Measurements from ENCODE around the gene PCDH9. TPM values are rescaled to one million over a fixed set of nuclear protein-coding genes. Genes with fewer than 3 reads are reported as not detected.

PCDH9 gene
- total and polyA plus RNA-seq, 7 experiments from 2014 or later: 0.08 to 1.3 (median 0.21) TPM

DNA sequence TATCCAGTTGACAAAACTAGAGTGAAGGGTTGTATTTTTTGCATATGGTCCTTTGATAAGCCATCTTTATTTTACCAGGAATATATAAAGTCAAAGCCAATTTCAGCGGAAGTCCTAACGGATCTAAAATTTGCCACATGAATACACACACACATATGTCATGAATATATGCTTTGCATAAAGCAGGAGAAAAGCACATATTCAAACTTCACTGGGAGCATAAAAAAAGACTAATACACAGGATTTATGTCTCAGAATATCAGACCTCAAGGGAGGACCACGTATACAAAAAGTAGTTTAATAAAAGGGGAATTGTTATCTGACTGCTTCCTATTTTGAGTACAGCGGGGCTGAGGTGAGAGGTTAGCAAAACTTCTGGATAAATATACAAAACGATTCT lies 308.7 kb downstream of the PCDH9 start:
- DNase-seq (no peak), ATAC-seq (no peak)
- no peaks in the 10 kb centered on the region for H3K27me3 ChIP-seq (ENCODE audit: control insufficient read depth in 2 of 2, insufficient read depth in 2 of 2, low read length in 2 of 2)
- POLR2A ChIA-PET: no interaction called here
- H3K9me3 ChIP-seq (ENCODE audit: control insufficient read depth in 2 of 3, low read length in 3 of 3): no peaks in the 10 kb centered on the region
- Mint-ChIP-seq H3K4me1 (peaks cover 0 to 5% (median 0%) of the 10 kb centered on the region in 7 donors), H3K4me3 (no peak overlapping the region), H3K27me3 (no peaks in the 10 kb centered on the region), H3K27ac (peak overlapping the region in 1 of 9 donors; percentile 7), H3K9me3 (peaks cover 0 to 8% (median 0%) of the 10 kb centered on the region in 11 donors), H3K36me3 (no peaks in the 10 kb centered on the region)
- intact Hi-C loops (cut with micrococcal nuclease): no loop called here
- H3K4me1 ChIP-seq (ENCODE audit: control insufficient read depth in 2 of 2, insufficient read depth in 2 of 2, low read length in 2 of 2): no peaks in the 10 kb centered on the region
- H3K27ac ChIP-seq (ENCODE audit: low read depth, low read length): no peak overlapping the region
- H3K4me3 ChIP-seq (ENCODE audit: low read length): no peak overlapping the region
- CTCF ChIA-PET: no interaction called here
- H3K36me3 ChIP-seq (ENCODE audit: control insufficient read depth in 2 of 3, insufficient read depth in 3 of 3, low read length in 3 of 3): no peaks in the 10 kb centered on the region

DNA sequence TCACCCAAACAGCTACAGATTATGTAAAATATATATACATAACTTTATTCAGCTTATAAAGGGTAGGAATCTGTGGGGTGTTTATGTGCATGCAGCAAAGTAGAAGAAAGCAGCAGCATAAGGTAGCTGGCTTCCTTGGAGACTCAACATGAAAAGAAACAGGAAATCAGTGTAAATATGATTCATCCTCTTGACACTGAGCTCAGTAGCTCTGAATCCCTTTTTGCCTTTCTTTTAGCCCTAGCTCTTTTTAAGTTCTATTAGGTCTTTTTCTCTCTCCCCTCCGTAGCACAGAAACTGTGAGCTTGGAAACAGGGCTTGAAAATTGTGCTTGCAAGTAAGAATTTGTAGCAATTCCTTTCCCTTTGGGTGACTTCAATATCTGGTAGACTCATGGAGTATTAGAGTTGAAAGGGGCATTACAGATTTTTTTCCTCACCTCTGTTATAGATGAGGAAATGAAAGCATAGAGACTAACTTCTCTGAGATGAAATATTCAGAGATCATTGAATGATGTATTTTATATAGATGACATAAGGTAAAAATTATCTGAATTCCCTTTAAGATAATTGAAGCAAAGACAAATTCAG lies 314.4 kb downstream of the PCDH9 start:
- DNase-seq (peak in 4 of 9 donors; percentile 0 to 28 (median 9)), ATAC-seq (no peak)
- Histone ChIP-seq H3K27me3 (ENCODE audit: control insufficient read depth in 2 of 2, insufficient read depth in 2 of 2, low read length in 2 of 2) (no peaks in the 10 kb centered on the region), H3K27ac (ENCODE audit: low read depth, low read length) (no peak overlapping the region), H3K4me3 (ENCODE audit: low read length) (no peak overlapping the region), H3K36me3 (ENCODE audit: control insufficient read depth in 2 of 3, insufficient read depth in 3 of 3, low read length in 3 of 3) (no peaks in the 10 kb centered on the region), H3K9me3 (ENCODE audit: control insufficient read depth in 2 of 3, low read length in 3 of 3) (no peaks in the 10 kb centered on the region), H3K4me1 (ENCODE audit: control insufficient read depth in 2 of 2, insufficient read depth in 2 of 2, low read length in 2 of 2) (no peaks in the 10 kb centered on the region)
- intact Hi-C loops (cut with micrococcal nuclease): no loop called here
- H3K27me3 Mint-ChIP-seq: no peaks in the 10 kb centered on the region
- H3K27ac Mint-ChIP-seq: peak overlapping the region in 4 of 9 donors; percentile 19 to 53 (median 25)
- H3K4me1 Mint-ChIP-seq: peaks cover 0 to 32% (median 23%) of the 10 kb centered on the region in 7 donors
- CTCF ChIA-PET: interaction anchor here (0.5 kb wide), 1 partner anchor 13 kb away, joined by 4 read pairs; no protein-coding TSS in a partner anchor
- H3K4me3 Mint-ChIP-seq: peak overlapping the region in 7 of 10 donors; percentile 5 to 63 (median 43)
- H3K9me3 Mint-ChIP-seq: peaks cover 0 to 8% (median 0%) of the 10 kb centered on the region in 11 donors
- POLR2A ChIA-PET: no interaction called here
- H3K36me3 Mint-ChIP-seq: no peaks in the 10 kb centered on the region

DNA sequence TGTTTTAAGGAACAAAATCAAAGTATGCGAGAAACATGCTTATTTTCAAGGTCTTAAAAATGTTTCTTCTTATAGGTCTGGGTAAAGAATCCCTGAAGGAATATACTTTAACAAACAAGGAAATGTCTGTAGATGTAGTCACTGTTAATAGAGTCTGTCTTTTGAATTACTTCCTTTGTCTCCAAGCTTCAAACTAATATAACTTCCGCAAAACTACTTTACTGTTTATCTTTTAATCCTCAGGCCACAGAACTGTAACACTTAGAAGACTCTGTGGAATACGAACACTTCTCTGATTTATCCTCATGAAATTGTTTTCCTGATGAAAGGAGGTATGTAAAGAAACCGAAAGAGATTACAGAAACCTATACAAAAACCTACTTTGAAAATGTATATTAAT lies 316.0 kb downstream of the PCDH9 start:
- ChIA-PET POLR2A (no interaction called here), CTCF (no interaction called here)
- Histone ChIP-seq H3K36me3 (ENCODE audit: control insufficient read depth in 2 of 3, insufficient read depth in 3 of 3, low read length in 3 of 3) (no peaks in the 10 kb centered on the region), H3K27ac (ENCODE audit: low read depth, low read length) (no peak overlapping the region), H3K4me1 (ENCODE audit: control insufficient read depth in 2 of 2, insufficient read depth in 2 of 2, low read length in 2 of 2) (no peaks in the 10 kb centered on the region), H3K4me3 (ENCODE audit: low read length) (no peak overlapping the region), H3K27me3 (ENCODE audit: control insufficient read depth in 2 of 2, insufficient read depth in 2 of 2, low read length in 2 of 2) (no peaks in the 10 kb centered on the region), H3K9me3 (ENCODE audit: control insufficient read depth in 2 of 3, low read length in 3 of 3) (no peaks in the 10 kb centered on the region)
- no peaks in the 10 kb centered on the region for H3K36me3 Mint-ChIP-seq
- H3K9me3 Mint-ChIP-seq: peaks cover 0 to 6% (median 0%) of the 10 kb centered on the region in 11 donors
- H3K4me1 Mint-ChIP-seq: peaks cover 0 to 32% (median 23%) of the 10 kb centered on the region in 7 donors
- peak overlapping the region in 2 of 9 donors; percentile 32 to 69 for H3K27ac Mint-ChIP-seq
- DNase-seq (no peak), ATAC-seq (no peak)
- H3K4me3 Mint-ChIP-seq: peak overlapping the region in 2 of 10 donors; percentile 39 to 54
- H3K27me3 Mint-ChIP-seq: no peaks in the 10 kb centered on the region
- intact Hi-C loops (cut with micrococcal nuclease): no loop called here

DNA sequence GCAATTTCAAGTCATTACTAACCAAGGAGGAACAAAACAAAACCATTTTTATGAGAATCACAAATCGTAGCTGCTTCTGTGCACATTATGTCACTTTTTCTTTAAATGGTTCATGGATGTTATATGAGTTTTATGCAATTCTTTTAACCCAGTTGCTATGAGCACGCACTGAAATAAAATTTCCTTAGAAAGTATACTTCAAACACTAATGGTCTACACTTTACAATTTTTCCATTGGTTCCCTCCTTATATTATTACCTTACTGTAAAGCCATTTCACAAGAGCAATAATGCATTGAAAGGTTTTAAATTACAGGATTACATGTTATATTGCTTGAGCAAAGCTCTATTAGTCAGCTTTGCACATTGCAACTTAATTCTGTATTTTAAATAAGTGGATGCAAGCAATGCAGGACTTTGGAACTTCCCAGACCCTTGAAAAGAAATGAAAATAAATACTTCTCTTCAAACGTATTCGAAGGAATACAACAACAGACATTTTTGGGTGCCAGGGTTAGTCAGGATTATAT lies 318.7 kb downstream of the PCDH9 start:
- POLR2A ChIA-PET: no interaction called here

DNA sequence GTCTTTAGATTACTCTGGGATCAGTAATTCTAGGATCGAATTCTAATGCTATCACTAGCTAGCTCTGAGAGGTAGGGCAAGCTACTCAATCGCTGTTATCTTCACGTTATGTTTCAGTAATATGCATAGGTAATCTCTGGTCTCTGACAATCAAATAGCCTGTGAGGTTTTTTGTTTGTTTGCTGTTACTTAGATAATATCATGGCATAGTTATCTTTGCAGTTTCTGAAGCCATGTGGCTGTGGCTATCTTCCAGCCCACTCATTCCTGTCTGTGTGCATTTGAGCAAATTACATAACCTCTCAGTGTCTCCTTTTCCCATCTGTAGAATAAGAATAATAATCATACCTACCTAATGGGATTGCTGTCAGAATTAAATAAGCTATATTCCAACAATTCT lies 330.2 kb downstream of the PCDH9 start:
- intact Hi-C loops (cut with micrococcal nuclease): no loop called here
- H3K27ac Mint-ChIP-seq: no peak overlapping the region
- no peak for ATAC-seq
- H3K9me3 Mint-ChIP-seq: no peaks in the 10 kb centered on the region
- Histone ChIP-seq H3K4me1 (ENCODE audit: control insufficient read depth in 2 of 2, insufficient read depth in 2 of 2, low read length in 2 of 2) (no peaks in the 10 kb centered on the region), H3K27me3 (ENCODE audit: control insufficient read depth in 2 of 2, insufficient read depth in 2 of 2, low read length in 2 of 2) (no peaks in the 10 kb centered on the region), H3K4me3 (ENCODE audit: low read length) (no peak overlapping the region), H3K9me3 (ENCODE audit: control insufficient read depth in 2 of 3, low read length in 3 of 3) (no peaks in the 10 kb centered on the region), H3K27ac (ENCODE audit: low read depth, low read length) (no peak overlapping the region), H3K36me3 (ENCODE audit: control insufficient read depth in 2 of 3, insufficient read depth in 3 of 3, low read length in 3 of 3) (no peaks in the 10 kb centered on the region)
- no peaks in the 10 kb centered on the region for H3K36me3 Mint-ChIP-seq
- CTCF ChIA-PET: no interaction called here
- no peak overlapping the region for H3K4me3 Mint-ChIP-seq
- POLR2A ChIA-PET: no interaction called here
- no peaks in the 10 kb centered on the region for H3K27me3 Mint-ChIP-seq
- no peak for DNase-seq
- H3K4me1 Mint-ChIP-seq: peaks cover 0 to 2% (median 0%) of the 10 kb centered on the region in 7 donors

More for the DNA sequence above, 318.7 kb downstream of the PCDH9 start:
- Mint-ChIP-seq H3K4me3 (no peak overlapping the region), H3K36me3 (no peaks in the 10 kb centered on the region), H3K27ac (no peak overlapping the region), H3K27me3 (no peaks in the 10 kb centered on the region), H3K4me1 (peaks cover 0 to 31% (median 18%) of the 10 kb centered on the region in 7 donors), H3K9me3 (peaks cover 0 to 6% (median 0%) of the 10 kb centered on the region in 11 donors)
- Histone ChIP-seq H3K4me3 (ENCODE audit: low read length) (no peak overlapping the region), H3K9me3 (ENCODE audit: control insufficient read depth in 2 of 3, low read length in 3 of 3) (no peaks in the 10 kb centered on the region), H3K27me3 (ENCODE audit: control insufficient read depth in 2 of 2, insufficient read depth in 2 of 2, low read length in 2 of 2) (no peaks in the 10 kb centered on the region), H3K27ac (ENCODE audit: low read depth, low read length) (no peak overlapping the region), H3K4me1 (ENCODE audit: control insufficient read depth in 2 of 2, insufficient read depth in 2 of 2, low read length in 2 of 2) (no peaks in the 10 kb centered on the region), H3K36me3 (ENCODE audit: control insufficient read depth in 2 of 3, insufficient read depth in 3 of 3, low read length in 3 of 3) (no peaks in the 10 kb centered on the region)
- ATAC-seq: no peak
- no peak for DNase-seq
- intact Hi-C loops (cut with micrococcal nuclease): no loop called here
- CTCF ChIA-PET: no interaction called here

DNA sequence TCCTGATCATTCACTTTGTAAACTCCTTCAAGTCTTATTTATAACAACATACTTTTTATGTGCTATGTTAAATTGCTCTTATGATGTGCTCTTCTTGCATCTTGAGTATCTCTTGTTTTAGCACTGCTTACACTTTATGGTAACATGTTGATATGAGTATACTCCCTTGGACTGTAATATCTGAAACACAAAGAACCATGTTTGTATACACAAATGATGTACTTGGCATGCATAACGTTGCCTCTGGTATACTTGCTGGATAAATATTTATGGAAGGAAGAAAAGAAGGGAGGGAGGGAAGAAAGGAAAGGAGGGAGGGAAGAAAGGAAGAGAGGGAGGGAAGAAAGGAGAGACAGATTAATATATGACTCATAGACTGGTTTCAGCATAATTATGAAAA lies 333.2 kb downstream of the PCDH9 start:
- Histone ChIP-seq H3K27me3 (ENCODE audit: control insufficient read depth in 2 of 2, insufficient read depth in 2 of 2, low read length in 2 of 2) (no peaks in the 10 kb centered on the region), H3K4me1 (ENCODE audit: control insufficient read depth in 2 of 2, insufficient read depth in 2 of 2, low read length in 2 of 2) (no peaks in the 10 kb centered on the region), H3K4me3 (ENCODE audit: low read length) (no peak overlapping the region), H3K27ac (ENCODE audit: low read depth, low read length) (no peak overlapping the region), H3K36me3 (ENCODE audit: control insufficient read depth in 2 of 3, insufficient read depth in 3 of 3, low read length in 3 of 3) (no peaks in the 10 kb centered on the region), H3K9me3 (ENCODE audit: control insufficient read depth in 2 of 3, low read length in 3 of 3) (no peaks in the 10 kb centered on the region)
- ChIA-PET POLR2A (no interaction called here), CTCF (no interaction called here)
- Mint-ChIP-seq H3K4me3 (no peak overlapping the region), H3K27ac (no peak overlapping the region), H3K9me3 (no peaks in the 10 kb centered on the region), H3K27me3 (no peaks in the 10 kb centered on the region), H3K36me3 (no peaks in the 10 kb centered on the region), H3K4me1 (no peaks in the 10 kb centered on the region)
- ATAC-seq (no peak), DNase-seq (no peak)
- intact Hi-C loops (cut with micrococcal nuclease): no loop called here

DNA sequence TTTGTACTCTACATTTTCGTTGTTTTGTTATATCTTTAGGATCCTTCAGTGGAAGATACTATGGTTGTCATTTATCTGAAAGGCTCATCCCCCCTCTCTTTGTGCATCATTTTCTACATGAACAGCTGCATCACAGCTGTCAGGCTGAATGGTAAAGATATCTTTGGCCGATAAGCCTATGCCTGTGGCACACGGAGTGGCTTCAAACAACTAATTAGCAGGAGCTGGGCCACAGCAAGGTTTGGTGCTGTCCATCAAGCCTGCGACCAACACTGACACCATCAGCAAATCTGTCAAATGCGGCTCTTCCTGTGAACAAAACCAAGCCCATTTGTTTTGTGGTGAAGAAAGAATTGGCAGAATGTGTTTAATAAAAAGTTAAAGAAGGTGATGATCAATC lies 334.4 kb downstream of the PCDH9 start:
- ChIA-PET POLR2A (no interaction called here), CTCF (no interaction called here)
- no peaks in the 10 kb centered on the region for H3K36me3 Mint-ChIP-seq
- H3K27me3 Mint-ChIP-seq: no peaks in the 10 kb centered on the region
- no peaks in the 10 kb centered on the region for H3K4me1 Mint-ChIP-seq
- no peak overlapping the region for H3K27ac Mint-ChIP-seq
- Histone ChIP-seq H3K4me1 (ENCODE audit: control insufficient read depth in 2 of 2, insufficient read depth in 2 of 2, low read length in 2 of 2) (no peaks in the 10 kb centered on the region), H3K36me3 (ENCODE audit: control insufficient read depth in 2 of 3, insufficient read depth in 3 of 3, low read length in 3 of 3) (no peaks in the 10 kb centered on the region), H3K9me3 (ENCODE audit: control insufficient read depth in 2 of 3, low read length in 3 of 3) (no peaks in the 10 kb centered on the region), H3K4me3 (ENCODE audit: low read length) (no peak overlapping the region), H3K27me3 (ENCODE audit: control insufficient read depth in 2 of 2, insufficient read depth in 2 of 2, low read length in 2 of 2) (no peaks in the 10 kb centered on the region), H3K27ac (ENCODE audit: low read depth, low read length) (no peak overlapping the region)
- no peaks in the 10 kb centered on the region for H3K9me3 Mint-ChIP-seq
- intact Hi-C loops (cut with micrococcal nuclease): no loop called here
- ATAC-seq (no peak), DNase-seq (no peak)
- no peak overlapping the region for H3K4me3 Mint-ChIP-seq
